GM19455 (cell line): Measurements from ENCODE around the gene AGAP9.
"Not testable (repeated sequence)": the region's sequence is repeated elsewhere in the genome, so short reads cannot be mapped to it uniquely, and the experiment has no call there.

Experiments used
- ATAC-seq: cut with Tn5 transposase; IDR thresholded peaks from one replicate; pipeline ENCODE4 v1.9.1; 2021; ENCODE audit not compliant: unreplicated experiment

Gene AGAP9

GRCh38 chr10:47458466-47459154, 64.8 kb downstream of the AGAP9 start:
- ATAC-seq = no peak

GRCh38 chr10:47457826-47458225, 65.6 kb downstream of the AGAP9 start:
- no peak for ATAC-seq

GRCh38 chr10:47457528-47457820, 66.0 kb downstream of the AGAP9 start:
- no peak for ATAC-seq

- ATAC-seq = no peak
Measured at GRCh38 chr10:47456794-47457527, 66.5 kb downstream of the AGAP9 start.

GRCh38 chr10:47456079-47456785, 67.2 kb downstream of the AGAP9 start:
- ATAC-seq = no peak

- ATAC-seq = not testable (repeated sequence)
Measured at GRCh38 chr10:47455350-47456078, 67.9 kb downstream of the AGAP9 start.

- ATAC-seq = no peak
Measured at GRCh38 chr10:47454780-47455058, 68.7 kb downstream of the AGAP9 start.

GRCh38 chr10:47454008-47454779, 69.2 kb downstream of the AGAP9 start:
- ATAC-seq = no peak

- no peak for ATAC-seq
Measured at GRCh38 chr10:47453141-47454007, 70.1 kb downstream of the AGAP9 start.

- no peak for ATAC-seq
Measured at GRCh38 chr10:47452495-47453140, 70.8 kb downstream of the AGAP9 start.

GRCh38 chr10:47451998-47452494, 71.4 kb downstream of the AGAP9 start:
- ATAC-seq = no peak
